A549 (cell line): ENCODE data around the gene STXBP4.

Experiments used
- BHLHE40 ChIP-seq: IDR thresholded peaks from 2 replicates; pipeline ENCODE4 v1.6.1; 2012; ENCODE audit warnings: low read depth, low read length, inconsistent platforms
- CHD2 ChIP-seq: fragments of 150-350 bp; IDR thresholded peaks from 2 replicates; pipeline ENCODE4 v1.6.1; 2014; ENCODE audit warnings: low read length; ENCODE audit not compliant: partially characterized antibody
- CHD4 ChIP-seq: fragments of 200-600 bp; sonication (generic); IDR thresholded peaks from 2 replicates; pipeline ENCODE4 v1.6.1; 2016; ENCODE audit warnings: antibody characterized with exemption, mild to moderate bottlenecking, borderline replicate concordance
- CTCF ChIP-seq: fragments of >200 bp; sonication (Bioruptor Twin); formaldehyde crosslinking; IDR thresholded peaks from 3 replicates; pipeline ENCODE4 v1.5.1; 2016
- EHMT2 ChIP-seq: fragments of 200-600 bp; sonication (generic); IDR thresholded peaks from 2 replicates; pipeline ENCODE4 v1.6.1; 2016; ENCODE audit warnings: antibody characterized with exemption, low read depth, mild to moderate bottlenecking, moderate library complexity
- HEYL ChIP-seq: fragments of 250-450 bp; sonication (Bioruptor Pico); IDR thresholded peaks from 2 replicates; pipeline ENCODE4 v1.8.0; 2021; ENCODE audit warnings: mild to moderate bottlenecking, moderate library complexity
- MAFK ChIP-seq: fragments of 450-650 bp; IDR thresholded peaks from 2 replicates; pipeline ENCODE4 v1.6.1; 2014; ENCODE audit not compliant: partially characterized antibody
- MYC ChIP-seq: IDR thresholded peaks from 2 replicates; pipeline ENCODE4 v1.6.1; 2012; ENCODE audit warnings: mild to moderate bottlenecking, inconsistent platforms, low read length, improper control_type of control experiment, borderline replicate concordance
- POLR2A ChIP-seq: IDR thresholded peaks from 2 replicates; pipeline ENCODE4 v1.6.1; 2012; ENCODE audit warnings: mild to moderate bottlenecking, low read length
- RAD21 ChIP-seq, 2 experiments: fragments of >200 bp in 1 of 2; sonication (Bioruptor Twin) in 1 of 2; formaldehyde crosslinking in 1 of 2; IDR thresholded peaks in 1 of 2; conservative IDR thresholded peaks in 1 of 2; 2 replicates in 1 of 2; 3 replicates in 1 of 2; pipeline ENCODE4 v1.6.1; 2012 to 2018; ENCODE audit warnings: inconsistent platforms in 1 of 2
- RCOR1 ChIP-seq: fragments of 150-350 bp; IDR thresholded peaks from 2 replicates; pipeline ENCODE4 v1.6.1; 2014; ENCODE audit warnings: antibody characterized with exemption, low read length, low read depth
- RNF2 ChIP-seq: fragments of 200-600 bp; sonication (generic); IDR thresholded peaks from 2 replicates; pipeline ENCODE4 v1.6.1; 2016; ENCODE audit warnings: low read depth, mild to moderate bottlenecking, antibody characterized with exemption, moderate library complexity, borderline replicate concordance
- USF2 ChIP-seq: fragments of 450-650 bp; IDR thresholded peaks from 2 replicates; pipeline ENCODE4 v1.6.1; 2014; ENCODE audit warnings: antibody characterized with exemption
- ZSCAN20 ChIP-seq: fragments of 250-450 bp; sonication (Bioruptor Pico); IDR thresholded peaks from 2 replicates; pipeline ENCODE4 v1.8.0; 2022; ENCODE audit warnings: mild to moderate bottlenecking, moderate library complexity

GRCh38 chr17:54980375-54980774, 11.8 kb downstream of the STXBP4 start:
- no peak for TF ChIP-seq CTCF
- TF ChIP-seq MAFK = no peak
- TF ChIP-seq RCOR1 = no peak
- TF ChIP-seq CHD4 = no peak
- no peak for TF ChIP-seq RAD21 (conservative IDR thresholded peaks at IDR 0.05 in 1 of 2, IDR thresholded peaks at IDR 0.05 in 1 of 2)
- no peak for TF ChIP-seq HEYL (CRISPR knock-in tag)
- no peak for TF ChIP-seq CHD2
- TF ChIP-seq MYC = no peak
- TF ChIP-seq RNF2 = no peak
- TF ChIP-seq POLR2A = no peak
- no peak for TF ChIP-seq BHLHE40
- no peak for TF ChIP-seq USF2
- TF ChIP-seq ZSCAN20 = no peak
- no peak for TF ChIP-seq EHMT2
